Parathyroid adenoma (tissue), 2 donors: Measurements from ENCODE around the gene ALDH6A1.

Source experiments
- H2AFZ ChIP-seq: fragments of 300-600 bp; sonication (generic); one replicate; pipeline ENCODE4 v1.7.0; 2017; ENCODE audit warnings: antibody characterized with exemption, mild to moderate bottlenecking
- H3K27ac ChIP-seq: fragments of 300-600 bp; sonication (generic); one replicate; pipeline ENCODE4 v1.7.0; 2017
- H3K27me3 ChIP-seq: fragments of 300-600 bp; sonication (generic); one replicate; pipeline ENCODE4 v1.7.0; 2017; ENCODE audit warnings: low read length; ENCODE audit not compliant: control insufficient read depth, insufficient read depth
- H3K36me3 ChIP-seq: fragments of 300-600 bp; sonication (generic); one replicate; pipeline ENCODE4 v1.7.0; 2017; ENCODE audit warnings: low read length; ENCODE audit not compliant: control insufficient read depth, insufficient read depth
- H3K4me1 ChIP-seq: fragments of 300-600 bp; sonication (generic); one replicate; pipeline ENCODE4 v1.7.0; 2017; ENCODE audit warnings: control low read depth
- H3K4me2 ChIP-seq: fragments of 300-600 bp; sonication (generic); one replicate; pipeline ENCODE4 v1.7.0; 2017; ENCODE audit warnings: low read length
- H3K4me3 ChIP-seq: fragments of 300-600 bp; sonication (generic); one replicate; pipeline ENCODE4 v1.7.0; 2017; ENCODE audit warnings: low read depth, low read length
- H3K79me2 ChIP-seq: fragments of 300-600 bp; sonication (generic); one replicate; pipeline ENCODE4 v1.7.0; 2017; ENCODE audit warnings: control low read depth
- H3K9ac ChIP-seq: fragments of 300-600 bp; sonication (generic); one replicate; pipeline ENCODE4 v1.7.0; 2017; ENCODE audit warnings: mild to moderate bottlenecking
- H3K9me3 ChIP-seq: fragments of 300-600 bp; sonication (generic); one replicate; pipeline ENCODE4 v1.7.0; 2017; ENCODE audit warnings: low read length; ENCODE audit not compliant: control insufficient read depth
- CTCF ChIP-seq: fragments of 300-600 bp; sonication (generic); IDR thresholded peaks from one replicate; pipeline ENCODE4 v1.7.0; 2017; ENCODE audit warnings: antibody characterized with exemption, mild to moderate bottlenecking
- donor health status: primary hyperparathyroidism.

Gene ALDH6A1

GRCh38 chr14:74015176-74015575, 69.1 kb downstream of the ALDH6A1 start:
- TF ChIP-seq CTCF = no peak
- H3K79me2 ChIP-seq = no peaks in the 10 kb centered on the region
- H3K9me3 ChIP-seq = no peaks in the 10 kb centered on the region
- no peak overlapping the region for H3K27ac ChIP-seq
- no peak overlapping the region for H3K9ac ChIP-seq
- H2AFZ ChIP-seq = no peak overlapping the region
- H3K4me3 ChIP-seq = no peak overlapping the region
- no peaks in the 10 kb centered on the region for H3K36me3 ChIP-seq
- no peaks in the 10 kb centered on the region for H3K4me1 ChIP-seq
- H3K27me3 ChIP-seq = no peaks in the 10 kb centered on the region
- no peak overlapping the region for H3K4me2 ChIP-seq

GRCh38 chr14:74014299-74014698, 70.0 kb downstream of the ALDH6A1 start:
- Histone ChIP-seq H3K27me3 (no peaks in the 10 kb centered on the region), H3K4me1 (no peaks in the 10 kb centered on the region), H3K9ac (no peak overlapping the region), H3K79me2 (no peaks in the 10 kb centered on the region), H3K36me3 (no peaks in the 10 kb centered on the region), H3K9me3 (no peaks in the 10 kb centered on the region), H3K4me2 (no peak overlapping the region), H3K27ac (no peak overlapping the region), H3K4me3 (no peak overlapping the region), H2AFZ (no peak overlapping the region)
- no peak for TF ChIP-seq CTCF

- no peak overlapping the region for H3K4me2 ChIP-seq
- no peaks in the 10 kb centered on the region for H3K4me1 ChIP-seq
- H3K9ac ChIP-seq = no peak overlapping the region
- H3K27ac ChIP-seq = no peak overlapping the region
- no peaks in the 10 kb centered on the region for H3K27me3 ChIP-seq
- no peaks in the 10 kb centered on the region for H3K36me3 ChIP-seq
- H2AFZ ChIP-seq = no peak overlapping the region
- no peaks in the 10 kb centered on the region for H3K79me2 ChIP-seq
- no peak for TF ChIP-seq CTCF
- no peak overlapping the region for H3K4me3 ChIP-seq
- no peaks in the 10 kb centered on the region for H3K9me3 ChIP-seq
Measured at GRCh38 chr14:74008843-74009499, 75.3 kb downstream of the ALDH6A1 start.
